Measurements from ENCODE around the gene FBXO38. TPM values are rescaled to one million over a fixed set of nuclear protein-coding genes. Genes with fewer than 3 reads are reported as not detected.

The FBXO38 gene
- total and polyA plus RNA-seq, 2 donors (not counting 1 experiment from before 2014, with no cell fraction given) = 14.4 to 97.0 TPM

DNA sequence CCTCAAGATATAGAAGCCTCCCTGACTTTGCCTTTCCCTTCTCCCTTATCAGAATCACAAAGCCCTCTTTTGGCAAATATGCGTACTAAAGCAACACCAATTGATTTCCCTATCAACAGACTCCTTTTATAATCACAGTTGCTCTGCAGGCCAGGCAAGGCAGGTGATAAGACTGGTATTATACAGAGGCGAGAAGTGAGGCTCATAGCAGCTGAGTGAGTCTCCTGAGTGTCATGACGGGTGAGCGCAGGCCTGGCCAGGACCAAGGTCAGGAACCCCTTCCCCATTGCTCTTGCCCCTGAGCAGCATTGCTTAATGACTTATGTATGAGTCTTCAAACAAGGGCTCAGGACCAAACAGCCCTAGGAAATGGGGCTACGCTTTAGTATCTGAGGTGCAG is 70.8 kb downstream of the FBXO38 start:
- WGBS (ENCODE audit: insufficient coverage) = 100% methylated on average over 2 of the region's 5 CpGs
- Histone ChIP-seq H2AFZ (ENCODE audit: insufficient read depth, low read depth, low read length, poor library complexity, severe bottlenecking) (no peak overlapping the region), H3K27me3 (replicated peaks in 1 of 4; ENCODE audit: control extremely low read depth in 1 of 4, control insufficient read depth in 3 of 4, insufficient read depth in 4 of 4, low read length in 3 of 4) (peaks cover 0 to 16% (median under 1%) of the 10 kb centered on the region in 4 experiments), H3K79me2 (ENCODE audit: control insufficient read depth, insufficient read depth, low read length) (no peaks in the 10 kb centered on the region), H3K4me2 (replicated peaks; ENCODE audit: low read depth, low read length, poor library complexity, severe bottlenecking) (no peak overlapping the region), H3K9me3 (ENCODE audit: control extremely low read depth in 1 of 3, control insufficient read depth in 2 of 3, insufficient read depth in 1 of 3, low read length in 2 of 3) (no peaks in the 10 kb centered on the region), H3K27ac (ENCODE audit: low read length in 2 of 2) (no peak overlapping the region), H4K20me1 (ENCODE audit: control insufficient read depth, insufficient read depth, low read length, poor library complexity, severe bottlenecking) (no peaks in the 10 kb centered on the region), H3K36me3 (replicated peaks in 1 of 2; ENCODE audit: control extremely low read depth in 1 of 2, control insufficient read depth in 1 of 2, extremely low read depth in 1 of 2, insufficient read depth in 2 of 2, low read length in 1 of 2) (no peaks in the 10 kb centered on the region), H3K4me1 (ENCODE audit: control insufficient read depth in 2 of 2, insufficient read depth in 2 of 2, low read length in 2 of 2) (no peaks in the 10 kb centered on the region), H3K4me3 (ENCODE audit: control extremely low read depth in 1 of 5, extremely low read depth in 1 of 5, insufficient read depth in 1 of 5, low read depth in 2 of 5, low read length in 4 of 5) (no peak overlapping the region), H3K9ac (ENCODE audit: low read length) (no peak overlapping the region)
- ChIA-PET CTCF (interaction anchor here (1.7 kb wide), 1 partner anchor 10 kb away, joined by 12 read pairs; no protein-coding TSS in a partner anchor), POLR2A (no interaction called here)
- no peak overlapping the region for H3K4me3 Mint-ChIP-seq
- H3K4me1 Mint-ChIP-seq = no peaks in the 10 kb centered on the region
- DNase-seq = no peak
- intact Hi-C loops (cut with micrococcal nuclease) = no loop called here
- H3K9me3 Mint-ChIP-seq (ENCODE audit: insufficient read depth) = no peaks in the 10 kb centered on the region
- no peak overlapping the region for H3K27ac Mint-ChIP-seq
- ATAC-seq (ENCODE audit: low read depth) = no peak
- H3K27me3 Mint-ChIP-seq = peaks cover 19% of the 10 kb centered on the region
- TF ChIP-seq CTCF (IDR thresholded peaks at IDR 0.05) = no peak
- no peak for TF ChIP-seq EZH2 (IDR thresholded peaks at IDR 0.05; ENCODE audit: borderline replicate concordance, insufficient read depth, low read depth, low read length, poor library complexity, severe bottlenecking)

DNA sequence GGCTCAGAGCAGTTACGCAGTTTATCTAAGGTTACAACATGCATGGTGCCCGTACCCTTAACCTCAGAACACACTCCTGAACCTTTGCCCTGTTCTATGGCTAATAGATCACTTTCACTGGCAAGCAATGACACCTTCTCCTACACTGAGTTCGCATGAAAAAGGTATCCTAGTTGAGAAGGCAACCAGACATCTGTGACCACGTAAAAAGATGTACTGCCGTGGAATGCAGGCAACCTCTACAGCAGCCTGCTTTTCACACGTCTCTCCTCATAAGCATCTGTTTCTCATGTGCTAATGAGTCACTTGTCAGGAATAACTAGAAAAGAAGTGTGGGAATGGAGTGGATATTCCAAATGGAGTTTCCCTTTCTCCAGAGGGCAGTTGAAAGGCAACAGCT is 71.4 kb downstream of the FBXO38 start:
- WGBS (ENCODE audit: insufficient coverage) = 96% methylated on average over 4 of the region's 6 CpGs
- H3K9me3 Mint-ChIP-seq (ENCODE audit: insufficient read depth) = no peaks in the 10 kb centered on the region
- H3K27ac ChIP-seq (ENCODE audit: low read length in 2 of 2) = no peak overlapping the region

More for the DNA sequence above, 71.4 kb downstream of the FBXO38 start:
- Histone ChIP-seq H3K4me3 (ENCODE audit: control extremely low read depth in 1 of 5, extremely low read depth in 1 of 5, insufficient read depth in 1 of 5, low read depth in 2 of 5, low read length in 4 of 5) (no peak overlapping the region), H3K9ac (ENCODE audit: low read length) (no peak overlapping the region), H3K27me3 (replicated peaks in 1 of 4; ENCODE audit: control extremely low read depth in 1 of 4, control insufficient read depth in 3 of 4, insufficient read depth in 4 of 4, low read length in 3 of 4) (peaks cover 0 to 16% (median 2%) of the 10 kb centered on the region in 4 experiments), H3K9me3 (ENCODE audit: control extremely low read depth in 1 of 3, control insufficient read depth in 2 of 3, insufficient read depth in 1 of 3, low read length in 2 of 3) (no peaks in the 10 kb centered on the region), H4K20me1 (ENCODE audit: control insufficient read depth, insufficient read depth, low read length, poor library complexity, severe bottlenecking) (no peaks in the 10 kb centered on the region), H2AFZ (ENCODE audit: insufficient read depth, low read depth, low read length, poor library complexity, severe bottlenecking) (no peak overlapping the region), H3K36me3 (replicated peaks in 1 of 2; ENCODE audit: control extremely low read depth in 1 of 2, control insufficient read depth in 1 of 2, extremely low read depth in 1 of 2, insufficient read depth in 2 of 2, low read length in 1 of 2) (no peaks in the 10 kb centered on the region), H3K79me2 (ENCODE audit: control insufficient read depth, insufficient read depth, low read length) (no peaks in the 10 kb centered on the region), H3K4me1 (ENCODE audit: control insufficient read depth in 2 of 2, insufficient read depth in 2 of 2, low read length in 2 of 2) (no peaks in the 10 kb centered on the region), H3K4me2 (replicated peaks; ENCODE audit: low read depth, low read length, poor library complexity, severe bottlenecking) (no peak overlapping the region)
- Mint-ChIP-seq H3K4me3 (no peak overlapping the region), H3K27ac (no peak overlapping the region), H3K4me1 (no peaks in the 10 kb centered on the region), H3K27me3 (peaks cover 19% of the 10 kb centered on the region)
- CTCF ChIA-PET = interaction anchor here (0.9 kb wide), 1 partner anchor 11 kb away, joined by 3 read pairs; no protein-coding TSS in a partner anchor
- intact Hi-C loops (cut with micrococcal nuclease) = no loop called here
- no peak for TF ChIP-seq EZH2 (IDR thresholded peaks at IDR 0.05; ENCODE audit: borderline replicate concordance, insufficient read depth, low read depth, low read length, poor library complexity, severe bottlenecking)
- TF ChIP-seq CTCF (IDR thresholded peaks at IDR 0.05) = no peak
- no peak for DNase-seq
- POLR2A ChIA-PET = no interaction called here
- no peak for ATAC-seq (ENCODE audit: low read depth)
